Vagina (tissue), 2 donors: ENCODE measurements around the gene ERP27. TPM values are rescaled to one million over a fixed set of nuclear protein-coding genes. Genes with fewer than 3 reads are reported as not detected.

Source experiments
- DNase-seq, 2 donors: peaks; one replicate each; pipeline ENCODE4 v3.0.0-alpha.2; 2017; ENCODE audit errors: extremely low spot score in 2 of 2
- H3K27ac ChIP-seq: fragments of 200-600 bp; sonication (generic); one replicate; pipeline ENCODE4 v1.5.1; 2019
- H3K27me3 ChIP-seq: fragments of 200-600 bp; sonication (generic); one replicate; pipeline ENCODE4 v1.5.1; 2019
- H3K36me3 ChIP-seq, 2 donors: fragments of 200-600 bp; sonication (generic); one replicate each; pipeline ENCODE4 v1.5.1; 2017 to 2019
- H3K4me1 ChIP-seq: fragments of 200-600 bp; sonication (generic); one replicate; pipeline ENCODE4 v1.5.1; 2019
- H3K4me3 ChIP-seq, 2 donors: fragments of 200-600 bp; sonication (generic); 1 replicate in 1 of 2; 2 replicates in 1 of 2; pipeline ENCODE4 v1.5.1; 2016 to 2019
- H3K9me3 ChIP-seq: fragments of 200-600 bp; sonication (generic); one replicate; pipeline ENCODE4 v1.5.1; 2019
- POLR2A ChIP-seq, 2 donors: fragments of 450-650 bp; IDR thresholded peaks; one replicate each; pipeline ENCODE4 v1.6.1; 2017; ENCODE audit warnings: antibody characterized with exemption in 2 of 2, mild to moderate bottlenecking in 2 of 2, moderate library complexity in 2 of 2
- POLR2AphosphoS5 ChIP-seq, 2 donors: sonication (generic); formaldehyde crosslinking; IDR thresholded peaks; one replicate each; pipeline ENCODE4 v1.9.0; 2017; ENCODE audit warnings: antibody characterized with exemption in 2 of 2, mild to moderate bottlenecking in 2 of 2, low read depth in 1 of 2; ENCODE audit not compliant: insufficient read depth in 1 of 2
- intact Hi-C: fragments of 100-400 bp; cut with DNase I; formaldehyde crosslinking; loops from one replicate; pipeline ENCODE4 v1.15.1; 2023
- total RNA-seq: library from RNA; depleted of rRNA; stranded (reverse); fragments of >200 nt; gene quantifications from one replicate; pipeline ENCODE4 v1.2.3, GENCODE V29; 2016
- TF ChIP-seq, protein P1 (sequence below), 3 experiments: fragments of 450-650 bp in 2 of 3; fragments of 200-600 bp in 1 of 3; sonication (generic) in 1 of 3; IDR thresholded peaks; one replicate each; pipeline ENCODE4 v1.5.1; 2017 to 2019; ENCODE audit warnings: antibody characterized with exemption in 3 of 3, mild to moderate bottlenecking in 2 of 3, moderate library complexity in 2 of 3

ERP27 gene
- total RNA-seq, 1 donor from 2014 or later: 2.2 TPM

DNA sequence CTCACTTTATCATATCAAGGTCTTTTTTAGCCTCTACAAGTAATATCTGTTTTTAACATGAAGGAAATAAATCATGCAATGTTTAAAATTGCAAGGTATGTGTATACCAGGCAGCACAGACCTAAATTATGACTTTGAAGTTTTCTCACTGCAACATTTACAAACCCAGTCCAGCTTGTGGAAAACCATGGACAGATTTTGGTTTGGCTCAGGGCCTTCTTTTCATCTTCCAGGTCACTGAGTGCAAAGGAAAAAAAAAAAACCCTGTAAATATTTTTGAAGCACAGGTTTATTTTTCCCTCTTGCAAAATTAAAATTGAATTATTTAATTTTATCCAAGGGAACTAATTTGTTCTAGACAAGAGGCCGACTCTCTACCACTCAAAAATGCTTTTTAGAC is 66.5 kb downstream of the ERP27 start:
- Histone ChIP-seq H3K27me3 (no peaks in the 10 kb centered on the region), H3K36me3 (no peaks in the 10 kb centered on the region), H3K27ac (no peak overlapping the region), H3K4me1 (no peaks in the 10 kb centered on the region), H3K9me3 (no peaks in the 10 kb centered on the region), H3K4me3 (no peak overlapping the region)
- TF ChIP-seq, protein P1, sequence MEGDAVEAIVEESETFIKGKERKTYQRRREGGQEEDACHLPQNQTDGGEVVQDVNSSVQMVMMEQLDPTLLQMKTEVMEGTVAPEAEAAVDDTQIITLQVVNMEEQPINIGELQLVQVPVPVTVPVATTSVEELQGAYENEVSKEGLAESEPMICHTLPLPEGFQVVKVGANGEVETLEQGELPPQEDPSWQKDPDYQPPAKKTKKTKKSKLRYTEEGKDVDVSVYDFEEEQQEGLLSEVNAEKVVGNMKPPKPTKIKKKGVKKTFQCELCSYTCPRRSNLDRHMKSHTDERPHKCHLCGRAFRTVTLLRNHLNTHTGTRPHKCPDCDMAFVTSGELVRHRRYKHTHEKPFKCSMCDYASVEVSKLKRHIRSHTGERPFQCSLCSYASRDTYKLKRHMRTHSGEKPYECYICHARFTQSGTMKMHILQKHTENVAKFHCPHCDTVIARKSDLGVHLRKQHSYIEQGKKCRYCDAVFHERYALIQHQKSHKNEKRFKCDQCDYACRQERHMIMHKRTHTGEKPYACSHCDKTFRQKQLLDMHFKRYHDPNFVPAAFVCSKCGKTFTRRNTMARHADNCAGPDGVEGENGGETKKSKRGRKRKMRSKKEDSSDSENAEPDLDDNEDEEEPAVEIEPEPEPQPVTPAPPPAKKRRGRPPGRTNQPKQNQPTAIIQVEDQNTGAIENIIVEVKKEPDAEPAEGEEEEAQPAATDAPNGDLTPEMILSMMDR (IDR thresholded peaks at IDR 0.05): no peak
- TF ChIP-seq POLR2A (IDR thresholded peaks at IDR 0.05) (no peak), POLR2AphosphoS5 (IDR thresholded peaks at IDR 0.05; ENCODE audit: insufficient read depth in 1 of 2, low read depth in 1 of 2) (no peak)
- DNase-seq: no peak
- intact Hi-C loops: no loop called here

- Histone ChIP-seq H3K9me3 (no peaks in the 10 kb centered on the region), H3K4me1 (no peaks in the 10 kb centered on the region), H3K27me3 (no peaks in the 10 kb centered on the region), H3K27ac (no peak overlapping the region), H3K4me3 (no peak overlapping the region), H3K36me3 (no peaks in the 10 kb centered on the region)
- no peak for DNase-seq
- intact Hi-C loops: no loop called here
- TF ChIP-seq POLR2A (IDR thresholded peaks at IDR 0.05) (no peak), POLR2AphosphoS5 (IDR thresholded peaks at IDR 0.05; ENCODE audit: insufficient read depth in 1 of 2, low read depth in 1 of 2) (no peak)
- TF ChIP-seq, protein P1 (IDR thresholded peaks at IDR 0.05): no peak
These were observed 67.1 kb downstream of the ERP27 start for GRCh38 chr12:14871247-14871646.

- no peak for DNase-seq
- Histone ChIP-seq H3K27ac (no peak overlapping the region), H3K4me1 (no peaks in the 10 kb centered on the region), H3K27me3 (no peaks in the 10 kb centered on the region), H3K36me3 (no peaks in the 10 kb centered on the region), H3K4me3 (no peak overlapping the region), H3K9me3 (no peaks in the 10 kb centered on the region)
- intact Hi-C loops: no loop called here
- TF ChIP-seq POLR2A (IDR thresholded peaks at IDR 0.05) (no peak), POLR2AphosphoS5 (IDR thresholded peaks at IDR 0.05; ENCODE audit: insufficient read depth in 1 of 2, low read depth in 1 of 2) (no peak)
- TF ChIP-seq, protein P1 (IDR thresholded peaks at IDR 0.05): no peak
These were observed 69.3 kb downstream of the ERP27 start for GRCh38 chr12:14868916-14869506.

Other genes starting within 250 kb of the ERP27 start
- gene GUCY2C, start 241.9 kb downstream of the ERP27 start, total RNA-seq: 0.74 TPM
- 12.8 TPM for gene WBP11, start 135.1 kb downstream of the ERP27 start, total RNA-seq
- 0.74 TPM for gene C12orf60, start 134.9 kb downstream of the ERP27 start, total RNA-seq
- gene SMCO3, start 124.4 kb downstream of the ERP27 start, total RNA-seq: not detected
- gene ART4, start 95.0 kb downstream of the ERP27 start, total RNA-seq: 0.98 TPM
- gene MGP, start 52.7 kb downstream of the ERP27 start, total RNA-seq: 1,065 TPM
- gene ARHGDIB, start 23.1 kb upstream of the ERP27 start, total RNA-seq: 153 TPM
- gene PDE6H, start 34.5 kb upstream of the ERP27 start, total RNA-seq: not detected